Activated naive CD4-positive, alpha-beta T cell treated with anti-CD3 and anti-CD28 coated beads, Interleukin-2, amount 50 U/mL, for 72 hours (primary cell): ENCODE measurements around the gene CTDSPL. TPM values are rescaled to one million over a fixed set of nuclear protein-coding genes. Genes with fewer than 3 reads are reported as not detected.

Experiments used
- ATAC-seq, 2 donors: fragments of 150-1000 bp; cut with Tn5 transposase; 2 replicates each; pipeline ENCODE4 v1.10.0; 2021; ENCODE audit warnings: mild to moderate bottlenecking in 2 of 2, moderate library complexity in 2 of 2
- DNase-seq, 2 donors: peaks; one replicate each; pipeline ENCODE4 v3.0.0; 2021 to 2022; ENCODE audit warnings: low spot score in 2 of 2
- H3K27ac Mint-ChIP-seq, 2 donors: one replicate each; pipeline ENCODE4 v1.8.0; 2022; ENCODE audit warnings: mild to moderate bottlenecking in 2 of 2, mixed read lengths in 2 of 2
- H3K36me3 Mint-ChIP-seq, 2 donors: one replicate each; pipeline ENCODE4 v1.8.0; 2022; ENCODE audit warnings: mixed read lengths in 2 of 2
- H3K9me3 Mint-ChIP-seq, 2 donors: one replicate each; pipeline ENCODE4 v1.8.0; 2022; ENCODE audit warnings: mixed read lengths in 2 of 2
- total RNA-seq, 2 donors: library from RNA; stranded (reverse); gene quantifications; one replicate each; pipeline ENCODE4 v1.2.3, GENCODE V29; 2022

The CTDSPL gene
- total RNA-seq, 2 donors from 2014 or later = 2.1 to 7.0 TPM

GRCh38 chr3:37847689-37848088 is 14.0 kb upstream of the CTDSPL start:
- DNase-seq (no peak), ATAC-seq (no peak)
- peak overlapping the region in 1 of 2 donors; percentile 47 for H3K27ac Mint-ChIP-seq
- H3K36me3 Mint-ChIP-seq = no peaks in the 10 kb centered on the region
- H3K9me3 Mint-ChIP-seq = peaks cover 0 to 3% of the 10 kb centered on the region in 2 donors

- DNase-seq (no peak), ATAC-seq (no peak)
- no peaks in the 10 kb centered on the region for H3K9me3 Mint-ChIP-seq
- H3K27ac Mint-ChIP-seq = no peak overlapping the region
- no peaks in the 10 kb centered on the region for H3K36me3 Mint-ChIP-seq
These were observed 12.3 kb upstream of the CTDSPL start for GRCh38 chr3:37849146-37849923.

GRCh38 chr3:37852097-37852496 is 9.6 kb upstream of the CTDSPL start:
- ATAC-seq (no peak), DNase-seq (no peak)
- H3K36me3 Mint-ChIP-seq = no peaks in the 10 kb centered on the region
- no peak overlapping the region for H3K27ac Mint-ChIP-seq
- no peaks in the 10 kb centered on the region for H3K9me3 Mint-ChIP-seq

- DNase-seq = no peak
- H3K9me3 Mint-ChIP-seq = no peaks in the 10 kb centered on the region
- H3K36me3 Mint-ChIP-seq = no peaks in the 10 kb centered on the region
- ATAC-seq = no peak
- no peak overlapping the region for H3K27ac Mint-ChIP-seq
These were observed 8.9 kb upstream of the CTDSPL start for GRCh38 chr3:37852771-37853170.

- no peaks in the 10 kb centered on the region for H3K9me3 Mint-ChIP-seq
- no peaks in the 10 kb centered on the region for H3K36me3 Mint-ChIP-seq
- DNase-seq (no peak), ATAC-seq (no peak)
- no peak overlapping the region for H3K27ac Mint-ChIP-seq
These were observed 7.8 kb upstream of the CTDSPL start for GRCh38 chr3:37853691-37854413.

GRCh38 chr3:37855363-37855970 is 6.2 kb upstream of the CTDSPL start:
- Mint-ChIP-seq H3K9me3 (no peaks in the 10 kb centered on the region), H3K36me3 (no peaks in the 10 kb centered on the region), H3K27ac (no peak overlapping the region)
- peak; percentile 57 to 60 for ATAC-seq
- peak; percentile 72 to 85 for DNase-seq

- DNase-seq = no peak
- Mint-ChIP-seq H3K36me3 (no peaks in the 10 kb centered on the region), H3K9me3 (no peaks in the 10 kb centered on the region), H3K27ac (no peak overlapping the region)
- ATAC-seq = no peak
These were observed 5.3 kb upstream of the CTDSPL start for GRCh38 chr3:37856381-37856780.

GRCh38 chr3:37858742-37859141 is 2.9 kb upstream of the CTDSPL start:
- Mint-ChIP-seq H3K9me3 (no peaks in the 10 kb centered on the region), H3K27ac (no peak overlapping the region), H3K36me3 (no peaks in the 10 kb centered on the region)
- ATAC-seq (no peak), DNase-seq (no peak)

GRCh38 chr3:37859354-37859753 is 2.3 kb upstream of the CTDSPL start:
- ATAC-seq (no peak), DNase-seq (no peak)
- H3K9me3 Mint-ChIP-seq = no peaks in the 10 kb centered on the region
- no peaks in the 10 kb centered on the region for H3K36me3 Mint-ChIP-seq
- H3K27ac Mint-ChIP-seq = no peak overlapping the region

- Mint-ChIP-seq H3K27ac (peak overlapping the region; percentile 7 to 84), H3K9me3 (no peaks in the 10 kb centered on the region), H3K36me3 (no peaks in the 10 kb centered on the region)
- ATAC-seq = no peak
- no peak for DNase-seq
These were observed 1.8 kb upstream of the CTDSPL start for GRCh38 chr3:37859908-37860199.

- Mint-ChIP-seq H3K9me3 (no peaks in the 10 kb centered on the region), H3K36me3 (no peaks in the 10 kb centered on the region), H3K27ac (no peak overlapping the region)
- ATAC-seq (peak; percentile 15 to 46), DNase-seq (peak in 1 of 2 donors; percentile 52)
These were observed 681 bp downstream of the CTDSPL start for GRCh38 chr3:37862219-37862902.

GRCh38 chr3:37862903-37863815 is 1.5 kb downstream of the CTDSPL start:
- Mint-ChIP-seq H3K36me3 (no peaks in the 10 kb centered on the region), H3K27ac (no peak overlapping the region), H3K9me3 (no peaks in the 10 kb centered on the region)
- no peak for ATAC-seq
- no peak for DNase-seq

GRCh38 chr3:37863949-37864822 is 2.5 kb downstream of the CTDSPL start:
- H3K27ac Mint-ChIP-seq = no peak overlapping the region
- no peak for DNase-seq
- H3K36me3 Mint-ChIP-seq = no peaks in the 10 kb centered on the region
- ATAC-seq = no peak
- no peaks in the 10 kb centered on the region for H3K9me3 Mint-ChIP-seq

GRCh38 chr3:37864904-37865303 is 3.2 kb downstream of the CTDSPL start:
- ATAC-seq (no peak), DNase-seq (no peak)
- no peaks in the 10 kb centered on the region for H3K9me3 Mint-ChIP-seq
- H3K36me3 Mint-ChIP-seq = no peaks in the 10 kb centered on the region
- no peak overlapping the region for H3K27ac Mint-ChIP-seq

GRCh38 chr3:37867144-37867543 is 5.5 kb downstream of the CTDSPL start:
- H3K9me3 Mint-ChIP-seq = peaks cover 12 to 14% of the 10 kb centered on the region in 2 donors
- no peak for DNase-seq
- no peak for ATAC-seq
- no peak overlapping the region for H3K27ac Mint-ChIP-seq
- peaks cover 5 to 10% of the 10 kb centered on the region in 2 donors for H3K36me3 Mint-ChIP-seq
